AG04450 (cell line): ENCODE data around the gene TCTA. TPM values are rescaled to one million over a fixed set of nuclear protein-coding genes. Genes with fewer than 3 reads are reported as not detected.

Experiments used
- CTCF ChIA-PET: fragments of 300-600, 350-600 bp; formaldehyde crosslinking; extraction: SDS; loops from one replicate; lab custom pipeline; 2022; ENCODE audit warnings: antibody characterized with exemption, inconsistent platforms; lab: Charles Lee
- POLR2A ChIA-PET: fragments of 350-600 bp; formaldehyde crosslinking; extraction: SDS; loops from one replicate; lab custom pipeline; 2021; ENCODE audit warnings: antibody characterized with exemption, inconsistent platforms; lab: Yijun Ruan, JAX
- DNase-seq: peaks from one replicate; pipeline ENCODE4 v3.0.0-alpha.2; 2011; ENCODE audit warnings: low read depth, low spot score
- H3K27ac ChIP-seq: one replicate; pipeline ENCODE4 v1.5.1; 2012; ENCODE audit warnings: low read depth, low read length, control low read depth
- H3K27me3 ChIP-seq: one replicate; pipeline ENCODE4 v1.6.0; 2012; ENCODE audit warnings: low read length; ENCODE audit not compliant: control insufficient read depth, insufficient read depth
- H3K4me3 ChIP-seq: 2 replicates; pipeline ENCODE4 v1.5.1; 2011; ENCODE audit warnings: mild to moderate bottlenecking, low read depth, low read length, control low read depth
- H3K9me3 ChIP-seq: 2 replicates; pipeline ENCODE4 v1.5.1; 2012; ENCODE audit warnings: low read length; ENCODE audit not compliant: control insufficient read depth, insufficient read depth
- polyA plus RNA-seq: library from polyadenylated mRNA; depleted of rRNA; stranded (reverse); fragments of >200 nt; gene quantifications from 2 replicates; pipeline ENCODE4 v1.2.3, GENCODE V29; 2011
- TF ChIP-seq, protein P1 (sequence below): IDR thresholded peaks from 2 replicates; pipeline ENCODE4 v1.5.1; 2011; ENCODE audit warnings: low read depth, low read length, control low read depth, inconsistent platforms

The TCTA gene
- polyA plus RNA-seq, 1 experiment: 30.4 TPM

DNA sequence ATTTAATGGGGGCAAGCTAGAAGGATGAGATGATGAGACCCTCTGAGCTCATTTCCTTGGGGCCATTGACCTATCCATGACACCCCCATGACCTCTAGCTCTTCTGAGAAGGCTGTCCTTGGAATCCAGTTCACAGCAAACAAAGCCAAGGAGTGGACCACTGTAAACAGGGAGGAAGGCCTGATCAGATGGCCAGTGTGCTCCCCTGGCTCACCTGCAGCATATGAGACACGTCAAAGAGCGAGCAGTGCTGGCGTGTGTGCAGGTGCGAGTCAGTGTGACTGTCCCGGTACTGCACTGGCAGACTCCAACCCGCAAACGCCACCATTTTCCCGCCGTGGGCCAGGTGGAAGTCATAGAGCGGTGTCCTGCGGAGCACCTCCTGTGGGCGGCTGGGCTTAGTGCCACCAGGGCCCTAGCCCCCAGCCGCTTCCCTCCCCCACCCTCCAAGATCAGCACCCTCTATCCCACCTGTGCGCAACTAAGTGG is 9.7 kb downstream of the TCTA start:
- TF ChIP-seq, protein P1, sequence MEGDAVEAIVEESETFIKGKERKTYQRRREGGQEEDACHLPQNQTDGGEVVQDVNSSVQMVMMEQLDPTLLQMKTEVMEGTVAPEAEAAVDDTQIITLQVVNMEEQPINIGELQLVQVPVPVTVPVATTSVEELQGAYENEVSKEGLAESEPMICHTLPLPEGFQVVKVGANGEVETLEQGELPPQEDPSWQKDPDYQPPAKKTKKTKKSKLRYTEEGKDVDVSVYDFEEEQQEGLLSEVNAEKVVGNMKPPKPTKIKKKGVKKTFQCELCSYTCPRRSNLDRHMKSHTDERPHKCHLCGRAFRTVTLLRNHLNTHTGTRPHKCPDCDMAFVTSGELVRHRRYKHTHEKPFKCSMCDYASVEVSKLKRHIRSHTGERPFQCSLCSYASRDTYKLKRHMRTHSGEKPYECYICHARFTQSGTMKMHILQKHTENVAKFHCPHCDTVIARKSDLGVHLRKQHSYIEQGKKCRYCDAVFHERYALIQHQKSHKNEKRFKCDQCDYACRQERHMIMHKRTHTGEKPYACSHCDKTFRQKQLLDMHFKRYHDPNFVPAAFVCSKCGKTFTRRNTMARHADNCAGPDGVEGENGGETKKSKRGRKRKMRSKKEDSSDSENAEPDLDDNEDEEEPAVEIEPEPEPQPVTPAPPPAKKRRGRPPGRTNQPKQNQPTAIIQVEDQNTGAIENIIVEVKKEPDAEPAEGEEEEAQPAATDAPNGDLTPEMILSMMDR: no peak
- Histone ChIP-seq H3K27ac (no peak overlapping the region), H3K4me3 (no peak overlapping the region), H3K9me3 (no peaks in the 10 kb centered on the region), H3K27me3 (no peaks in the 10 kb centered on the region)
- ChIA-PET POLR2A (interaction anchor here (0.6 to 1.6 kb wide), 4 partner anchors 10 to 69 kb away, joined by 3 to 13 read pairs (median 6); partner anchors contain the start of genes DAG1, RHOA and TCTA), CTCF (interaction anchor here (1.2 kb wide), 1 partner anchor 82 kb away, joined by 6 read pairs; the partner anchor contains the start of gene USP4)
- DNase-seq: no peak

DNA sequence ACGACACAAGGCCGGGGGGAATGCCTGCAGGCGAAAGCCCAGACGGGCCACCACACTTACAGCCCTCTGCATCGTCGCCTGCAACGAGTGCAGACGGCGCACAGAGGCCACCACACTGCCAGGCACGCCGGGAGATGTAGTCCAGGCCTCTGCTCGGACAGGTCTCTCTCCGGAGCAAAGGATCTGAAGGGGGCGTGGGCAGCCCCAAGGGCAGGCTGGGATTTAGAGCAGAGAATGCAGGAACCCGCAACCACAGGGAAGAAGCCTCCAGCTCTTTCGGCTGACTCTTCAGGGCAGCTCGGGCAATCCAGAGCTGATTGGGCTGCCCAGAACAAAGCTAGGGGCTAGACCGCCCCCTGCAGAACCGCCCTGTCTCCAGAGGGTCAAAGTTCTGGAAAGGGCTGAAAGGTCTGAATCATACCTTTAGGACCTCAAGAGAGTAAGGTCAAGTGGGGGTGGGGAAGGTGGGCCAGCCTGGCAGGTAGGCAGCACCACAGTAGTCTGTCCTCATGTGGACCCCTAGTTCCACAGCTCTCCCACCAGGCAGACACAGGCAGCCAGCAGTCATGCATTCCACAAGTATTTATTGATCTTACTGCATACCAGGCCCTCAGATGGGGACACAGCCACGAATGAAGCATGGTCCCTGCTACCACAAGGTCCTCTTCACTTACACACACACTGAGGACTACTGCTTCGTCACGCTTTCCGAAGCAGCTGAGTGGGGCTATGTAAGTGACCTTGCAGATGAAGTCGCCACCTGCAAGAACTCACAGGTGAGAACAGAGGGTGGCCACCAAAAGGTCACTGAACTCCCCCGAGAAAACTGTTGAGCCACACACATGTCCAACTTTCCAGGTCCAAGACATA is 10.4 kb downstream of the TCTA start, which contains the start of gene AMT:
AMT (minus strand) TSS at position 95 of the 870 bp plus-strand sequence; CDS start at position 72, 23 bp downstream.
- H3K27ac ChIP-seq: peak within 1 kb of the TSS; percentile 70
- H3K27me3 ChIP-seq: no peaks in the 10 kb centered on the region
- no peak within 1 kb of the TSS for H3K4me3 ChIP-seq

DNA sequence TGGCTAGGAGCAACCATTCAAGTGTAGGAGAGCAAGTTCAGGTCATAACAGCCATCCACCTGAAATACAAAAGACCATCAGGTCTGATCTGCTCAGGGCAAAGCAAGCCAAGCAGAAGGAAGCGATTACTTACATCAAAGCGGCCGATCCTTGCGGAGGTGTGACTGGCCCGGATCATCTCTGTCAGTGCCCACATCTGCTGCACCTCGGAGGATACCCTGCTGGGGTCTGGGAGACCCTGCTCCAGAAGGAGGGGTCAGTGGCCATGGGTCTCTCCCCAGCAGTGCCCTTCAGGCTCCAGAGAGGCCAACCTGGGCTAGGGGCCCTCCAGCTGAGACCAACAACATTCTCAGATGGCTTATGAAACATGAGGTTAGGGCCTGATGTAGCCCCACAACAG is 12.6 kb downstream of the TCTA start:
- Histone ChIP-seq H3K9me3 (no peaks in the 10 kb centered on the region), H3K27me3 (no peaks in the 10 kb centered on the region), H3K4me3 (no peak overlapping the region), H3K27ac (no peak overlapping the region)
- DNase-seq: no peak
- CTCF ChIA-PET: no interaction called here
- POLR2A ChIA-PET: interaction anchor here (1.4 kb wide), 1 partner anchor 13 kb away, joined by 4 read pairs; the partner anchor contains the start of genes RHOA and TCTA
- TF ChIP-seq, protein P1: no peak

More for the DNA sequence above, 10.4 kb downstream of the TCTA start, which contains the start of gene AMT:
- ChIA-PET POLR2A (interaction anchor here (0.6 to 1.3 kb wide), 2 partner anchors 11 to 68 kb away, joined by 4 to 9 read pairs; partner anchors contain the start of gene RHOA), CTCF (no interaction called here)
- no peaks in the 10 kb centered on the region for H3K9me3 ChIP-seq
- TF ChIP-seq, protein P1: no peak
- no peak for DNase-seq

DNA sequence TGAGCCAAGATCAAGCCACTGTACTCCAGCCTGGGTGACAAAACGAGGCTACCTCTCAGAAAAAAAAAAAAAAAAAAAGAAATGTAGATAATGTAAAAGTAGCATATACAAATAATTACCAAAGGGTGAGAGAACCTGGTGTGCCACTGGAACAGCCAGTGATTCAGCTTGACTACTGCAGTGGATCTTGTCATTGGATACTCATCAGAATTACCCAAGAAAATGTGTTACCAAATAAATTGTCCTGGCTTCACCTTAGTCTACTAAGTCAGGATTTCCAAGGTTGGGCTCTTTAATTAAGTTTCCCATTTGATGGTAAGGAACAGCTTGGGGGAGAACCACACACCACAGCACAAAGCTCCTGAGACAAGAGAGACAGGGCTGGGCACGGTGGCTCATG is 15.4 kb downstream of the TCTA start:
- TF ChIP-seq, protein P1: no peak
- ChIA-PET POLR2A (no interaction called here), CTCF (no interaction called here)
- no peak for DNase-seq
- no peak overlapping the region for H3K27ac ChIP-seq
- no peak overlapping the region for H3K4me3 ChIP-seq
- H3K9me3 ChIP-seq: no peaks in the 10 kb centered on the region
- no peaks in the 10 kb centered on the region for H3K27me3 ChIP-seq
